DMS153 treated with DMSO at 0.1 percent for 48 hours (cell line): Measurements from ENCODE around the gene GLP1R.

Experiments
- DNase-seq: peaks from one replicate; lab custom pipeline; 2025; ENCODE audit not compliant: unreplicated experiment; lab: John Stamatoyannopoulos, UW

GLP1R gene

DNA sequence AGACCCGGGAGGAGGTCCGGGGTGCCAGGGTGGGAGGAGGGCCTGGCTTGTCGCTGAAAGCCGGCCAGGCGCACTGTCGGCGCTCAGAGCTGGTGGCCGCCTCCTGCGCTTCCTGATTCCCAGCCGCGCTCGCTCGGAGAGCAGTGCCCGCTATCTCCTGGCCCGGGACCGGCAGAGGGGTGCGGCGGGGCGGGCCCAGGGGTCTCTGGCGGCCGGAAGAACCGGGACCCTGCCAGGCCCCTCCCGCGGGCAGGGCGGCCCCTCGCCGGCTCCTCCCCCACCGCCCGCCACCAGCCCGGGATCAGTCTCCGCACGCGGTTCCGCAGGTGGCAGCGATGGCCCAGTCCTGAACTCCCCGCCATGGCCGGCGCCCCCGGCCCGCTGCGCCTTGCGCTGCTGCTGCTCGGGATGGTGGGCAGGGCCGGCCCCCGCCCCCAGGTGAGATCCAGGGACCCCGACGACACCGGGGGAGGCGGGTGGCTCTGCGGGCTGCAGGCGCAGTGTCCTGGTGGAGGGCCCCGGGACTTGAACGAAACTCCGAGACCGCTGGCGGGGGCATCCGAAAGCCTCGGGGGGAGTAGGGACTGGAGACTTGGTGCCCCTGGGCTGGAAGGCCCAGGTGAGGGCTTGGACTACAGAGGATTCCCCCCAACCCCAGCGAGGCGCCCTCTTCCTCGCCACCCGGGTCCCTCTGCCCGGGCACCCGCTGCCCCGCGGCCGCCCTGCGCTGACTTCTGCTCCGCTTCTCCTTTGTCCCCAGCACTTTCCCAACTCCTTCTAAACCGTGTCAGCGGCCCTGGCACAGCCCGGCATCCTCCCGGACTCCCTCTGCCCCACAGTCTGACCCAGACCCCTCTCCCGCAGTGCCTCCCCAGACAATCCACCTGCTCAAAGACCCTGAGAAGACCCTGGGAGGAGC, at the start of gene GLP1R:
TSS of gene GLP1R (plus strand) at position 301 of the 919 bp plus-strand sequence. CDS start at position 361, 60 bp downstream.
- no peak for DNase-seq

DNA sequence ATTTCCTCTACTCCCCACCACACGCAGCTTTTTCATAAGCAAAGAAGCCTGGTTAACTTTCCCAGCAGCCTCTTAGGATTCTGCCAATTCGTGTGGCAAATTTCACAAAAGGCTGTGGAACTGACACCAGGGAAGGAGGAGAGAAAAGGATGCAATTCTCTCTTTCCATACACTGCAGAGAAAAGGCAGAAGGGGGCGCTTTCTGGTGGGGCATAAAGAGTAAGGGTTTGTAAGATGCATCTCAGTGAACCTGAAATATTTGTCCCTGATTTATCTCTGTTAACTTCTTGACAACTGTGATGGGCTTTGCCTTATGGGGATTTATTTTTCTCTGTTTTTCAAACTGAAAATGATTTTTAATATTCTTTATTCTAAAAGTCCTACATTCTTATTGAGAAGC, 45.5 kb upstream of the GLP1R start:
- DNase-seq: no peak

DNA sequence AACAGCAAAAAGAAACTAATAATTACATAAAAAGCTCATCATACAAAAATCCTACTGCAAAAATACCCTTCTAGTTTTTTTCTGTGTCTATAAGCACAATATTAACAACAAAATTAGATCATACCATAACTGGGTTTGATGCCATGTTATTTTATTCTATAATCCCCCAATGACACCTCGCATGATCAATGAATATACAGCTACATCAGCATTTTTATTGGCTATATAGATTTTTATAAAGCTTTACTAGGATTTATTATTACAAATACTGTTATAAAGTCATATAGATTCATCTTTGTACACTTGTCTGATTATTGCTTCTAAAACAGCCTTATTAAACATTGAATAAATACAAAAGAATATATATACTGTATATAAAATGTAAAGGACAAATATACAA, 45.1 kb upstream of the GLP1R start:
- DNase-seq: no peak

DNA sequence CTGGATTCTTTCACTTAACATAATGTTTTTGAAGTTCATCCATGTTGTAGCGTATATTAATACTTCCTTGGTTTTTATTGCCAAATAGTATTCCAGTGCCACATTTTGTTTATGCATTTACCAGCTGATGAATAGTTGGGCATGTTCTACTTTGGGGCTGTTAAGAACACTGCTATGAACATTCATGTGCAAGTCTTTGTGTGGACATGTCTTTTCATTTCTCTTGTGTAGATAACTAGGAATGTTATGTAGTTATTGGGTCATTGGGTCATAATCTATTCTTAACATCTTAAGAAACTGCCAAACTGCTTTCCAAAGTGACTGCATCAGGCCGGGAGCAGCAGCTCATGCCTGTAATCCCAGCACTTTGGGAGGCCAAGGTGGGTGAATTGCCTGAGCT, 43.8 kb upstream of the GLP1R start:
- DNase-seq: no peak

DNA sequence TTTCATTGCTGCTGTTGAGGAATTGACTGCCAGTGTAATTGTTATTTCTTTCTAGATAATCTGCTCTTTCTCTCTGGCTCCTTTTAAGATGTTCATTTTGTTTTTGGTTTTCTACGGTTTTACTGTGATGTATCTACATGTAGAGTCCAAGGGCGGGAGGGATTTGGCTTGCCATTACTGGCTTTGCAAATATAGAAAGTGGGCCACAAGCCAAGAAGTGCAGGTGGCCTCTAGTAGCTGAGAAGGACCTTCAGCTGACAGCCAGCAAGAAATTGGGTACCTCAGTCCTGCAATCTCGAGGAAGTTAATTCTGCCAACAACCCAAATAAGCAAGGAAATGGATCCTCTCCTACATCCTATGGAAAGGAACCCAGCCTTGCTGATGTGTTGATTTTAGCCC, 42.8 kb upstream of the GLP1R start:
- DNase-seq: no peak

DNA sequence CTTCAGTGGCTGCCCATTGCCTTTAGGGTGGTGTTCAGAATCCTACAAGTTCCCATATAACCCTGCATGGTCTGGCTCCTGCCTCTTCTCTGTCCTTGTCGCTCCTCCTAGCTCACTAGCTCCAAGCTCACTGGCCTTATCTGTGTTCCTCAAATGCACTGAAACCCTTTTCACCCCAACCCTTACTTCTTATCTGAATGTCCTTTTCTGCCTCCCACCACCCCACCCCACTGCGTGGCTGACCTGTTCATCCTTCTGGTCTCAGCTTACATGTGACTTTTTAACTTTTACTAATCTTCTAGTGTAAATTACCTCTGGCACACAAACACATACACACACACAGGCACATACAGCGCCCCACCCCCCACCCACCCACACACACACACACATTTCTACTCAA, 41.0 kb upstream of the GLP1R start:
- no peak for DNase-seq

DNA sequence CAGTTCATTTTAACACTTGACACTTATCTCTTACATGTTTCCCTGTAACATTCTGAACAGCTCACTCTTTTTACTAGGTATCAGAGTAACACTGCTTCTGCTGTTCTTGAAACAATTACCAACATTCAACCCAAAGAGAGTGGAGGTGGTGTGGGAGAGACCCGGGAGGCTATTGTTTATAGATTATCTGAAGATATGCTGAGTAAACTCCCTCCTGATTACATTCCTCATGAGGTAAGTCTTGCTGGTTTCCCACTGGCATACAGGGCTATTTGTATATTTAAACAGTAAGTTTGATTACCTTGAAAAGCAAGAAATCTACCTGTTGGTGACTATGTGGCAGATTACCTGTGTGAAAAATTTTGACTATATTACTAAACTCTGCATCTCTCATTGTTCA, 39.8 kb upstream of the GLP1R start:
- DNase-seq: no peak

DNA sequence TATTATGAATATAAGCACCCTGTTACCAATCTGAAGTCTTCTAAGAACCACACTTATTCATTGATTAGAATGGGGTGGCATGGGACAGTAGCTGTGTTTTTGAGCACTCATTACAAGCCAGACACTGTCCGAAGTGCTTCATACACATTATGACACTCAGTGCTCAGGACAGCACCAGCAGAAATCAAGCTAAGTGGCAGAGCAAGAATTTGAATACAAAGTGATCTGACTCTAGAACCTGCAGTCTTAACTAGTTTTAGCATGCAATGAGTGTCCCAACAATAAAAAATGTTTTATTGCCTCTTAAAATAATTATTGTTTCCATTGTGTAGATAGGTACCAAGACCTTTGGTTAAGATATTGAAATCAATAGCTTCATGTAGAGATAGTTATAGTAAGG, 39.1 kb upstream of the GLP1R start:
- DNase-seq: no peak

DNA sequence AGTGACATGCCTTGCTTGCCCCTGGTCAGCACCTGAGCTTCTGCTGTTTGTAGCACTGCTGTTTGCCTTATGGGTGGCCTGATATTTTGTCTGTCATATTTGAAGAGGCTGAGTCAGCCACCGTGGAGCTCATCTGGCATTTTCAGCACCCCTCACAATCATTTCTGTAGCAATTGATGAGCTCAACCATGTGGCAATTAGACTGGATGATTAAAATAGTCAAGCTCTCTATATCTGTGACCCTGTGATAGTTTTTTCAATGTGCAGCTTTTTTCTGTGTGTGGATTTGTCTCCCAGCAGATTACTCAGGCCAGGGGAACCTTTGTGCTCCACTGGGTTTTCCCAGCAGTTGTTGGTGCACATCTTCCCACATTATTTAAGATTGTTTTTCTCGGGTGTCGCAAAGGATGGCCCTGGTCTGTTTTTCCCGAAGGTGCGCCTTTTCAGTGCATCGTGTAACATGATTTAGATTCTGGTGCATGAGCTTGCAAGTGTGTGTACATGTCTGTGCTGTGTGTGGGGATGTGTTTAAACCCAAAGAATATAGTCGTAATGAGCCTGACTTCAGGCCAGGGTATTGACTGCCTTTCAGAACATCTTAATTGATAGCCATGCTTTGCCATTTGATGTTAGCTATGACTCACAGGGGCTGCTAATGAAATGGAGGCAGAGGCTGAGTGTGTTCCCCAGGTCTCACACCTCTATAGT, 31.6 kb upstream of the GLP1R start:
- no peak for DNase-seq

DNA sequence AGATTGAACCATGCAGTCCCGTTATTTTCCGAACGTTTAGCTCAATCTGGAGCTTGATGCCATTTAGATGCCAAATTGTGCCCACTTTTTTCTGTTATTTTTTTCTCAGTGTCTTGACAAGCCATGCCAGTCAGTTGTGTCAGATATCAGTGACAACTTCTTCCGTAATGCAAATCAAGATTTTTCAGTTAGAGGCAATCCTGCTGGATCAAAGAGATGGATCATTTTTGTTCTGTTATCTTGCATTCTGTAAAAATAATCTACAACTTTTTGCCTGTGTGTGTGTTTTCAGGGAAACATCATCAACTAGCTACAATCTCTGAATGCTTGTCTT, 31.1 kb upstream of the GLP1R start:
- no peak for DNase-seq

DNA sequence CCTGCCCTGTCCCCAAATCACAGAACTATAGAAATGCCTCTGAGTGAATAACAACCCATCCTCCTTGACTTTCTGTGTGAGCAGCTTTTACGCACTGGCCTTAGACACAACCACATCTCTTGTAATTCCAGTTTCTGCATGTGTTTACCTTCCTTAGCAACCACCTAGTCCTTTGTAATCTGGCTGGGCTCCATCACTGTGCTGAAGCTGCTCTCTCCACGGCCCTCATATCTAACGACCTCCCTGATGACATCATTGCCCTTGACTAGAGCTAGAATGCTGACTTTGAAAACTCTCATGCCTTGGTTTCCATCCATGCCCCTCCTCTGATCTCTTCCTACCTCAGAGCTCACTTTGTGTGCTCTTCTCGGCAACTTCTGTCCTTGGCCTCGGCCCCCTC, 30.5 kb upstream of the GLP1R start:
- DNase-seq: no peak

DNA sequence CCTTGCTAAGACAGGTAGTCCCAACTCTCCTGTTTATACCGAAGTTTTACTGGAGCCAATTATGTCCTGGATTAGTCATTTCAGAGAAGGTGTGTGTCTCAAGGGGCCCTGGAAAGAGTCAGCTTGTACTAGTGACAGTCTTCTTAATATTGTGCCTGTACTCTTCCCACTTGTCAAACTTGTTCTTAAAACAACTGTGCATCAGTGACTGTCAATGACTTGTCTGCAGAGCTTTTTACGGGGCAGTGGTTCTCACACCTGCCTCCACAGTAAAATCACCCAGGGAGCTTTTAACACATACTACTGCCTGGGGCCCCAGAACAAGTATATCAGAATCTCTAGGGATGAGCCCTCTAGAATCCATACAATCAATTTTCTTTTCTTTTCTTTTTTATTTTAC, 28.4 kb upstream of the GLP1R start:
- DNase-seq: no peak

DNA sequence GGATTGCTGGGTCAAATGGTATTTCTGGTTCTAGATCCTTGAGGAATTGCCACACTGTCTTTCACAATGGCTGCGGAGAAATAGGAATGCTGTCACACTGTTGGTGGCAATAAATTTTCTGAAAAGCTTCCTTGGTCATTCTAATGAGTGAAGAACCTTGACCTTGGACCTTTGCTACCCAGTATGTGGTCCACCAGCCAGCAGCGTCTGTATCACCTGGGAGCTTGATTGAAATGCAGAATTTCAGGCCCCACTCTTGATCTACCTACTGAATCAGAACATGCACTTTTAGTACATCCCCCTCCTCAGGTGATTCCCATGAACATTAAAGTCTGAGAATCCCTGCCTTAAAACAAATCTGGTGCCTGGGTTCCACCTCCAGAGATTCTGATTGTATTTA, 27.5 kb upstream of the GLP1R start:
- DNase-seq: no peak

DNA sequence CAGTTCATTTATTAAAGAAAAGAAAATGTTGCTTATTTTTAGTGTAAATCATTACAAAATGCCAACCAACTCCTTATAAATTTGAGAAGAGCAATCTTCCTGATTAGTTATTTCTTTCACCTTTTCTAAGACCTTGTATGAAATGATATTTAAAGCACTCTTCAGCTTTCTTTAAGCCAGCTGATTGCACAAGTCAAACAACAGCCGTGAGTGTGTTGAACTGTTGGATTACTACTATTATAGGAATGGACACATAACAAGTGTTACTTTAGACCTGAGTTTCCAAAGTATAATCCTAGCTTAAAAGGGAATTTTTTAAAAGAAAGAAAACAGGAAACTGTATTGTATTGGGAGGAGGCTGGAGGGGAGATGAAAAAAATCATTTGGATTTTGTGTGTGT, 26.8 kb upstream of the GLP1R start:
- DNase-seq: no peak

DNA sequence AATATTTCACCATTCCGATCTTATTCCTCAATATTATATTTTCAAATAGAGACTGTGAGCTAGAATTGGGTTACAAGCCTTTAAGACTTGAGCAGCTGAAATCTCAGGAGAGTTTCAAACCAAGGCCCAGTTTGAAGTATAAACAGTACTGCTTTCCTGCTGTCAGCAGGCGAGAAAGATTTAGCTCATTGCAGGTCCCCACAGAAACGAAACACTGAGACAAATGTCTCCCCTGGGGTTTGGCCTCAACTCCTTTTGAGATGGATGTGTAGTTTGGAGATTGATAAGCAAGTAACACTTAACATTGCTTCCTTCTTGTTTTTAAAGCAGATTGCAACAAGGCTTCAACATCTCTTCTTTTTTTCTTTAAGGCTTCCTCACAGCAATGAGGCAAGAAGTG, 22.4 kb upstream of the GLP1R start:
- DNase-seq: no peak

DNA sequence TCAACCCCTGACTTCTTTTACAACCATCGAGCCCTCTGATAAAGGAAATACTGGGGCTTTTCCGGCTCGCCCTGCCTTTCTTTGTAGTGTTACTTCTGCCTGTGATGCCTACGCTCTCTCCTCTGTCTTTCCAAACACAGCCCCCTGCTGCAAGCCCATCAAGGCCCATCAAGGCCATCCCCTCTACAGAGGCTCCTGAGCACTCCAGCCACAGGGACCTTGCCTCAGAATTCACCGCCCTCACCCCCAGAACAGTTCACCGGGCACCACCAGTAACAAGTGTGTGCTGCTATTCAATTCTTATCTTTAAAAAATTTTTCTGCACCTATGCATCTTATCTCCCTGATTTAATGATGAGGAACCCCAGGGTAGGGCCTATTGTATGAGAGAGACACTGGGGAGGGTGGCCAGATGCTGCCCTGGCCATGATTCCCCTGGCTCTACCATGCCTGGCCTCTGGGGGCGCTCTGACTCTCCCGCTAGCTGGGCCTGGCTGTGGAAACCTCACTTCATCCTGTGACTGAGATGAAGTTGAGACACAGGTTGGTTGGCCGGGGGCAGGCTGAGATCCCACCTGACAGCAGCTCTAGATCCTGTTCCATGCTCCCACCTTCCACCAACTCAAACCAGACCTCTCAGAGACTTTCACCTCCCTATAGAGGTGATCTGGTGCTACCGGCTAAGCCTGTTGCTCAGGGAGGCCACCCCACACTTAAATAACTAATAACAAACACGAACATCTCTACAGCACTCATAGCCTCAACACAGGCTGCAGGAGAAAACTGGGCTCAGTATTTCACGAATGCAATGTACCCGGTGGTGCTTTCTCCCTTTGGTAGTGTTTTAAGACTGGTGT, 19.2 kb upstream of the GLP1R start:
- DNase-seq: no peak

DNA sequence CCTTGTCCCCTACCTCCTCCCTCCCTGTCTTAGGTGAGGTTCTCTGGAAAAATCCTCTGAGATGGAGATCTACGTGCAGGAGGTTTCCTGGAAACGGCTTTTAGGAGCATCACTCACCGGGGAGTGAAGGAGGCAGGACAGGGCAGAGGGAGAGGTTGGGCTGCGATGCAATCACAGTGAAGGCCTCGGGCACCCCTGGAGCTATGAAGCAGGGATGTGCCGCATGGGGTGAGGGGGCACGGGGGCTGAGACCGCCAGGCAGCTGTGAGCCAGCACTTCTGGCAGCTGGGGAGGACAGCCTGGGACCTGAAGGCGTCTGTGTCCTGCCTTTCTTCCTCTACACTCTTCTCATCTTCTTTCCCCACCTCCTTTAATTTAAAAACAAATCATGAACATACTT, 12.9 kb upstream of the GLP1R start:
- DNase-seq: no peak

DNA sequence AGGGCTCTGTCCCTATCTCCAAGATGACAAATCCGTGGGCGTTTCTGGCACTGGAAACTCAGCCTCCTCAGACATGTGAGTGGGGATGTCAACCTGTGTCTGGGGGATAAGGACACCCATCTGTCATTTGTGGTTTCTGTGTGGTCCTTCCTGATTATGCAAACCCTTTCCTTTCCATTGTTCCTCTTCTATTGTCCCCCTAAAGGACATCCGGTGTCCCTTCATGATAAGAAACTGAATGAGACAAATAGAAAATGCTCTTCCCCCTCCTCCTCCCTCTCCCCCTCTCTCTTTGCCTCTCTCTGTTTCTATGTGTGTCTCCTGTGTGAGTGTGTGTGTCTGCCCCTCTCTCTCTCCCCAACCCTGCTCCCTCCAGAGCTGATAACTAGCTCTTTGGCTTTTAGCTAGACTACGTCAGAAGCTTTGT, 11.5 kb upstream of the GLP1R start:
- no peak for DNase-seq

DNA sequence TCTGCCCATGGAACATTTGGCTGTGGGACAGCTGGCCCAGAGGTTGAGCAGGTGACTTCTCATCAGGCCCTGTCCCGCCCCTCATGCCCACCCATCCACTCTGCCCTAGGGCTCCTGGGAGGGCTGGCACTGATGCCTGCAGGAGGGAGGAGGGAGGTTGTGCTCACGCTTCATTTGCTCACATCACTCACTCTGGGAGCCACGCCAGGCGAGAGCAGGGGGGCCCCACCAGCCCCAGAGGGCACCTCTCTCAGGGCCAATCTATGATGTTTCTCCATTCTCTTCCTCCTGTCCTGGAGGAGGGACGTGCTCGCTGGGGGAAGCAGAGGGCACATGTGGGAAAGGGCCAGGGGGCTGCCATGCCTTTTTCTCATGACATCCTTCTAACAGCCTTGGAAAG, 10.9 kb upstream of the GLP1R start:
- DNase-seq: no peak

DNA sequence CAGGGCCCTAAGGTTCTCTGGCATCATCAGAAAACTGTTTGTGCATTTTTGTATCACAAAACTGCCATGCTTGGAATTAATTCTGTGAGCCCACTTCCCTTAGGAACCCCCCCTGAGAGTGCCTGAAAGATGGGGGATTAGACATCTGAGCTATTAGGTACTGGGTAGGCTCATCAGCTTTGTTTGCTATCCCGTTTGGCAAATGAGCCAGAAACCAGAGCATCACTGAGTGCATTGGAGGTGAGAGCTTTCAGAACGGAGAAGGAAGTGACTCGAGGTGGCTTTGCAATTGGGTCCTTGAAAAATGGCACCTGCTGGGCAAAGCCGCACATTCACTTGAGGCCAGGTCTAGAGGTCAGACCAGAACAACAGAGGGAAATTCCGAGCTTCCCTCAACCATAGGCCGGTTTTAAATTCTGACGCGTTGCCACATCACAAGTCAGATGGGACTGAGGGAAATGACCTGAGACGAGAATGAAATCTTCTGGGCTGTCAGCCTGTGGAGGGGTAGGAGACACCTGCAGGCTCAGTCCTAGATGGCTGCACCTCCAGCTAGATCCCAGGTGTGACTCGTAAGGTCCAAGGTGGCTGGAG, 8.4 kb upstream of the GLP1R start:
- DNase-seq: no peak

DNA sequence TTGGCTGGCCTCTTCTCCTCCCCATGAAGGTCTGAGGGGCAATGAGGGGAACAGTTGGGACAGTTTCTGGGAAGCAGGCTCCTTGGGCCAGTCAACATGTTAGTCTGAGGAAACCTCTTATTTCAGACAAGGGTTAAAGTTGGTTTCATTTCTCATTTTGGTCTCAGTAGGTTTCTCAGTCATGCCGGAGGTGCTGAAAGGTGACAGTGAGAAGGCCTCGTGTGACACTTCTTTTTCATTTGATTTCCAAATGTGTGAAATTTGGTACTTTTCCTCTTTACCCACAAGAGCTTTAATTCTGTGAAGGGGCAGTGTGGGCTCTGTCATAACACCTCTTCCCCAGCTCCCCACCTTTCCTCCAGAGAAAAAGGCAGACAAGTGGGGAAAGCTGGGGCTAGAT, 7.5 kb upstream of the GLP1R start:
- DNase-seq: no peak
